GM18858 (cell line): ENCODE results near the gene ZSWIM6.

ENCODE experiments used
- ATAC-seq: cut with Tn5 transposase; IDR thresholded peaks from one replicate; pipeline ENCODE4 v1.9.1; 2021; ENCODE audit not compliant: unreplicated experiment

ZSWIM6 gene

DNA sequence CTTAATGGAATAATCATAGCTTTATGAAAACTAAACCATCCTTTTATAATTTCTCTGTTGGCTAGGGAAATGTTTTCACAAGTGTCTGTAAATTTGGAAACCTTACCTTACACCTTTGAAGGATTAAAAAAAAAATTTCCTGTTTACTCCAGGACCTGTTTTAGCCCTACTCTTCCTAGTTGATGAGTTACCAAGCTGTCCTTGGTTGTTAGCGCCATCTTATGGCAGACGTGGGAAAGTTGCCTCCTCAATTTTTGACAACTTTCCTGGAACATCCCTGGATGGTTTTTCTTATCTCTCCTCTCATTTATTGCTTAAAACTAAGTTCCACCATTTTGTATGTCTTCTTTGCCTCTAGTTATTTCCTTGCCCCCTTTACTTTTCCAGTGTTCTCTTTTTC lies 25.7 kb downstream of the ZSWIM6 start:
- ATAC-seq, result no peak

DNA sequence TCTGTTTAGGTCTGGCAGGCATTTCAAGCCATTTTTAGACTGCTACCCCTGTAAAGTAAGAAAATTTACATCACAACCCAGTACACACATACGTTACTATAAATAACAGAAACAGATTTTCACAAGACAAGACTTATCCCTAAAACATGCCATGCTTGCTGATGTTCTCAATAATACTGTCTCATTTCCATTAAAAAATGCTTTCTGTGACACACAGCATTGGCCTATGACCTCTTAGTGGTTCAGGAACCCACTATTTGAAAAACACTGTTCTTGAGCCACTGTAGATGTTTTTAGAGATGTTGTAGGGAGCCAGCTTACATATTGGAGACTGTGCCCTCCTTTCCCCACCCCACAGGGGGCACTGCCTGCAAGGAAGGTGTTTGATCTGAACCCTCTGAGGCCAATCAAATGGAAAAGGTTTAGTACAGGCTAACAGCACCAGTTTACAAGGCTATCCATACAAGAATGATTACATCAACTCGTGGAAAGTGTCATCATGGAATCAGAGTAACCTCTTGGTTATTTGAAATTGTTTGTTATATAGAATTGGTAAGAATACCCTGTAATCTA lies 30.8 kb downstream of the ZSWIM6 start:
- no peak for ATAC-seq

DNA sequence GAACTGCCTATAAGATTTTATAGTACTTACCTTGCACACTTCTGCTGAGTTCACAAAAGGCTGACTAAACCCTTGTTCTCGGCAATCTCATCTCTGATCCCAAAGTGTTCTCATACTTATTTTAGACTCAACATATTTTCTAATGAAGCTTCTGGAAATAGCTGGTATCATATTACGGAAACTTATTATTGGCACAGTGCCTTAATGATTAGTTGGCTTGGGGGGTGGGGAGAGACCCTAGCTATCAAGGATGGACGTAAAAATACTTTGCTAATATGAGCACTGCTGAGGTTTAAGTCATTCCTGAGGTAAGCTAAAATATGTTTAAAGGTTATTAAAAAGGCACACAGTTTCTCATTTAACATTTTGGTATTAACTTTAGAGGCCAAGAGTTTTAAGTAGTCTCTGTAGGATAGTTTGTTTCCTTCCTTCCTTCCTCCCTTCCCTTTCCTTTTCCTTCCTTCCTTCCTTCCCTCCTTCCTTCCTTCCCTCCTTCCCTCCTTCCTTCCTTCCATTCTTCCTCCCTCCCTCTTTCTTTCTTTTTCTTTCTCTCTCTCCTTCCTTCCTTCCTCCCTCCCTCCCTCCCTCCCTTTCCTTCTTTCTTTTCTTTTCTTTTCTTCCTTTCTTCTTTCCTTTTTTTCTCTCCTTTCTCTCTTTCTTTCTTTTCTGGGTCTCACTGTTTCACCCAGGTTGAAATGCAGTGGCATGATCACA lies 31.5 kb downstream of the ZSWIM6 start:
- ATAC-seq, result no peak

DNA sequence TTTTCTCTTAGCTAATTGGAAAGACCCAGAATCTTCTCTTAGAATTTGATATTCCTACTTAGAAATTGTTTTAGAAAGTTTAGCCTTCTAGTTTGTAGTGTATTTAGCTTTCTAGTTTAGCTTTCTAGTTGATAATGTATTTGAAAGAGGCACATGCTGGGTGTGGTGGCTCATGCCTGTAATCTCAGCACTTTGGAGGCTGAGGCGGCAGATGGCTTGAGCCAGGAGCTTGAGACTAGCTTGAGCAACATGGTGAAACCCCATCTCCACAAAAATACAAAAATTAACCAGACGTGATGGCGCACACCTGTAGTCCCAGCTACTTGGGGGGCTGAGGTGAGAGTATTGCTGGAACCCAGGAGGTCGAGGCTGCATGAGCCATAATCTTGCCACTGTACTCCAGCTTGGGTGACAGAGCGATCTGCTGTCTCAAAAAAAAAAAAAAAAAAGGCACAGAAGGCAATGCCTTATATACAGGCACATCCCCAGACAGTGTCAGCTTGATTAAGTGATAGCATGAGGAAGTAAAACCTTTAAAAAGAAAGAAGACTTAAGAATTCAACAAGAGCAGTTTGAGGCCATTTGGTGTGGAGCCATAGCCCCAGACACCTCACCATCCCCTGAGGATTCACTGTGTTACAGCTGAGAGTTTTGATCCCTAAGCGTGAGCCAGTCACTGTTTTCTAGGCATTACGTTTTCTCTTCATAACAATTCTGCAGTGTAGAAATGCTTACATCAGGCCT lies 34.6 kb downstream of the ZSWIM6 start:
- no peak for ATAC-seq

DNA sequence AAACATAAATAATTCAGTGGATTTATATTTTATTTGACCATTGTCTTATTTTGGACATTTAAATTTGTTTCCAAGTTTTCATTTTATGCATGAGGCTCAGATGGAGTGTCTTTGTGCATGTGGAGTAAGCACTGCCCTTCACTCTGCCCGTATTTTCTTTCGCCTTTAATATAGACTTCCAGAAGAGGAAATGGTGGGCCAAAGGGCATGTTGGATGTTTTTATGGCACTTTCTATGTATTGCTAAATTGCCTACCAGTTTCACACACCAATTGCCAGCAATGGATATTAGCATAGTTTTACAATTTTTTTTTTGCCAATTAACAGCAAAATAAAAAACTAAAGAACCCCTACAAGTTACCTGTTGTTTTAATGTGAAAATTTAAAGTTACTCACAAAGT lies 38.4 kb downstream of the ZSWIM6 start:
- ATAC-seq, result no peak

DNA sequence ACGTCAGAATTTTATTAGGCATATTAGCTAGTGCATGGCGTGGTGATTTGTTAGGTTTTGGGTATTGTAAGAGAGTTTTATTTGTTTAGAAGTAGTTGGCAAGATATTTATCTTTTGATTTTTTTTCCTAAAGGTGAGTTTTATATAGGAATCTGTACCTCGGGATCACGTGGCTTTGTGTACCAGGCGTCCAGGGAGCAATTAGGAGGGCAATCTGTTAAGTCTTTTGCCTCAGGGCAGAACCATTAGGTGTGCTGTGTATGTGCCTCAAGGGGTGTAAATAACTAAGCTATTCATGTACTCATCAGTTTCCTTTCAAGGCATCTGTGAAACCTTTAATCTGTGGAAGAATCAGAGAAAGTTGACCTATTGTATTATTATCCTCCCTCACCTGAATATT lies 39.4 kb downstream of the ZSWIM6 start:
- ATAC-seq, result no peak

DNA sequence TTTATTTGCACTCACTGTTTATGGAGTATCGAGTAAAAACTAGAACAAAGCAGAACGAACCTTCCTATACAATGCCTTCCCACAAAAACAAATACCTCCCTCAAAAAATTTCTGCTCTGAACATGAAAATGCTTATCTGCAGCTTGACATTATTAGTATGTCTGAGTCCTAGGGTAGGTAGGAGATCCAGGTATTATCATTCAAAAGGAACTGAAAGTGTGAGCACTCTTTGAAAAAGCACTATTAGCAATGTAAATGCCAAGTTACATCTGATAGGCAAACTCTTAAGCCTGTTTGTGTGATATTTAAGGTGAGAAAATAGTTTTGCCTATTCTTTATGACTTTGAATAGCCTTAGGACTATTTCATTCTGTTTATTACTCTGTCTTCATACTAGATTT lies 47.6 kb downstream of the ZSWIM6 start:
- ATAC-seq, result no peak

DNA sequence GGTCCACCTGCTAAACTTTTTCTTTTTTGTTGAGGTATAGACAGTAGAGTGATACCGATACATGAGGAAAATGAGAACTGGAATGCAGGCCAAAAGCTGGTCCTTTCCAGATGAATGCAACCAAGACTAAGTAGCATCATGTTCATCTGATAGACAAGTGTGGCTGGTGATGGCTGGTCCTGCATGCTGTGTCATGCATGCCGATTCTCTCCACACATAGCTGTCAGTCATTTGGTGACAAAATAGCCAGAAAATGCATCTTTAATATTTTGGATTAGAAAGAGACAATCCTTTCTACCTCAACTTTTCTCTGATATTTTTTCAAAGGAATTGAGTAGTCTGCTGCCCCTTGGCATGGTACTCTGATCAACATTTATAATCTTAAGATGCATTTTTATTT lies 49.9 kb downstream of the ZSWIM6 start:
- ATAC-seq, result no peak

DNA sequence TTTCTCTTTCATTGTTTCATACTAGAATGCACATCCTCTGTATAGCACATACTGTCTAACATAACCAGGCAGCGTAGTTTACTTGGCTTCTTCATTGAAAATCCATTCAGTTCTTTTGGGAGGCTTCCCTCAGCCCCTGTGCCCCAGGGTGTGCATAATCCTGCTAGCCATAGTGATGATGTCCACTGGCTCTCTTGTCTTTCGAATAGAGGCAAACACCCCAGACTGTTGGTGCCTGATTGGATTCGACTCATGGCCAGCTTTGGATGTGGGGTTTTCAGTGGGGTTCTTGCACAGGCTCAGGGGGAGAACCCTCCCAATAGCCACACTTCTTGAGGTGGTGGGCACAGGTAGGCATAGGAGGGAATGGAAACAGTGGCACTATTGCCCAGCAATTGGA lies 53.6 kb downstream of the ZSWIM6 start:
- no peak for ATAC-seq

DNA sequence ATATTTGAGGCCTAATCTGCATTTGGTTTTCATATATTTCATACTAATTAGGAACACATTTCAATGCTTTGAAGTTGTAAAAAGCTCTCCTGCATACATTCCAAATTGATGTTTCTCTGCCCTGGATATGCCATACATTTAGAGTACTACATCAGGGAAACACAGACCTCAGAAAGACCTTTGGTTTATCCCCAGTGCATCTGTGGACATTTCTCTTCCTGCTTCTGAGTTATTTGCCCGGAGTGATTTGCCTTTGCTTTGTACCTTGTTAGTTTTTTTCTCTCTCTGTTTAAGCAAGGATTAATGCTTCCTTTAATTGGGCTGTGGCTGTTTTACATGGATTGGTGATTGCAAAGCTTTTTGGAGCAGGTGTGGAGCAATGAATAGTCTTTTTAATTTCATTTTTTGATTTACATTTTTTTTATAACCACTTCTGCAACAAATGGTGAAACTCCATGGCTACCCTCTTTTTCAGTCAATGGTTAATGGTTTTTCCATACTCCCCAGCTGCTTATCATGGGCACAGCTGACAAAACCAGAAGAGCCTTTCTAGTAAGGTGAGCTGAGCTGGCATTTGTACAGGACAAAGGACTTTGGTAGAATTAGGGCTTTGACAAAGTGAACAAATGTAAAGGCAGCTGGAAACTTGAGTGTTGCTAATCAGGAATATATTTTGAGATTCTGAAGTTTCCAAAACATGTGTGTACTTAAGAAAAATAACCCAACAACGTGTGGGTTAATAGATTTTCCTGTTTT lies 54.2 kb downstream of the ZSWIM6 start:
- ATAC-seq, result no peak

DNA sequence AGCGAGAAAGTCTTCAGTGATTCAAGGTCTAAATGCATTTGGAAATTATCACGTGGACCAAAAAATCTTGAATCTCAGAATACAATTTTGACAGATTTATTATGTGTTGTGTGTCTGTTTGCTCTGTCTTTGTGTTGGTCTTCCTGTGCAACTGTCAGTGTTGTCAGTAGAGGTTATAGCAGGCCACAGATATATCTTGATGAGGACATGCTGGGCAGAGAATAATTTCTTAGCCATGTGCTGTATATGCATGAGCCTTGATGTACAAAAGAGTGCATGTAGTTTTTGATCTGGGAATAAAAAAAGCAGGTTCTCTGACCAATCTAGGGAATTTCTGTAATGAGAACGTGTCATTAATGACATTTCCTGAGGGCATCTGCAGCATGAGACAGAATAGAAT lies 57.6 kb downstream of the ZSWIM6 start:
- ATAC-seq, result no peak

DNA sequence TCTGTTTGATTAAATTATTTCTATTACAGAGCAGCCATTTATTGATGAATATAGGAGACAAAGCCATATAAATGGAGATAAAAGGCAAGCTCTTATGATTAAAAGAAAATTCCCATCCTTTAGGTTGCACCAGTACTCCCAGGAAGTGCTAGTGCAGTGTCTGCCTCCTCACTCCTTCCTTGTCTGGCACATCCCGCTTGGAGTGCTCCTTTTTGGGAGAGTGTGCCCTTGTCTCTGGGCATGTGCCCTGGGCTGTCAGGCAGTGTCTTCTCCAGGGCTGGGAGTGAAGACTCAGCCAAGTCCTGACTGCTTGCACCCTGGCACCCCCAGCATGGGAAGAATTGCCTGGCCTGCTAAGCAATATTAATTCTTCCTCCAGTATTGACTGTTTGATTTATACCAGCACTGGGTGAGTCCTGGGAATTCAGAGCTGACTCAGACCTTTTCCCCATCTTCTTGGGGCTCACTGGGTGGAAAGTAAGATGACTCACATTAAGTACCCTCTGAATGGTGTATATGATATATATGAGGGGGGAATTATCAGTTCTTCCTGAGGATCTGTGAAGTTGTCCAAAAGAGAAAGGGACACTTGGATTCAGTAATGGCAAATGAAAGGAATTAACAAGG lies 62.1 kb downstream of the ZSWIM6 start:
- ATAC-seq, result no peak

DNA sequence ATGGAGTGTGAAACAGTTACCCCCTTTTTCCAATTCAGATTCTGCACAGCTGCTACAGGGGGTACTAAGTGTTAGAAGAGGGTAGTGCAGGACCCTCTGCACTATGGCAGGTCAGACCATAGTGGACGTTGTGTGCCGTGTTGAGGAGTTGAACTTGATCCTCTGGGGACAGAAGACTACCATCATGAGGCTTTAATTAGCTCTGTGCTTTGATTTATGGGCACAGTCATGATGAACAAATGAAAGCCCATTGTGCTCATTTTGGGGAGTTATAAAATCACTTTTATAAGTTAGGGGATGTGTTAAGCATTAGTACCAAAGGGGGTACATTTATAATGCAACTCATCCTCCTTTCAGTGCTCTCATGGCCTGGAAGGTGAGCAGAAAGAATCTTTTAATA lies 62.7 kb downstream of the ZSWIM6 start:
- no peak for ATAC-seq

DNA sequence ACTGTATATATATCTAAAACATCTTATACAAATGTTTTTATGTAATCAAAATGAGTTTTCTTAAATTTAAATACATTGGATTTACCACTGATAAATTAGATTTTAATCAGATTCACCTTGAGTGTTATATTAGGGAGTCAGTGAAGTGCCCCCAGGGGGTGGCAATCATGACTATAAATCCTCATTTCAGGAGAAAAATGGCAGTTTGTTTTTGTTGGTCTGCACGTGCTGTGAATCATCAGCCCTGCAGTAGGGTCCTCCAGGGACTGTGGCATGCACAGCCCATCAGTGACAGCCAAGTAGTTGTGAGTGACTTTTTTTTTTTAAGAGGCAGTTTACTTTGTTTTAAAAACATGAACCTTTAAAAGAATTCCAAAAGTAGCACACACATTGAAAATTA lies 65.2 kb downstream of the ZSWIM6 start:
- ATAC-seq, result no peak

DNA sequence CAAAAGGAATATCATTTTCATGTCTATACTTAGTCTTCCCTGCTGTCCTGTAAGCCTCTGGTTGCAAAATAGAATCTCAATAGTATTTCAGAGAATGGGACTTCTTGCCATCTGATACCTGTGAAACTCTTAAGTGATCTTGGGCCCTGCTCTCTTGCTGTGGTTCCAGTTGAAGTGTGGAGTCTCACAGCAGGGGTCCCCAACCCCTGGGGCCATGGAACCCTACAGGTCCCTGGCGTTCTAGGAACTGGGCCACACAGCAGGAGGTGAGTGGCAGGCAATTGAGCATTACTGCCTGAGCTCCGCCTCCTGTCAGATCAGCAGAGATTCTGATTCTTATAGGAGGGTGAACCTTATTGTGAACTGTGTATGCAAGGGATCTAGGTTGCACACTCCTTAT lies 65.9 kb downstream of the ZSWIM6 start:
- ATAC-seq, result no peak

DNA sequence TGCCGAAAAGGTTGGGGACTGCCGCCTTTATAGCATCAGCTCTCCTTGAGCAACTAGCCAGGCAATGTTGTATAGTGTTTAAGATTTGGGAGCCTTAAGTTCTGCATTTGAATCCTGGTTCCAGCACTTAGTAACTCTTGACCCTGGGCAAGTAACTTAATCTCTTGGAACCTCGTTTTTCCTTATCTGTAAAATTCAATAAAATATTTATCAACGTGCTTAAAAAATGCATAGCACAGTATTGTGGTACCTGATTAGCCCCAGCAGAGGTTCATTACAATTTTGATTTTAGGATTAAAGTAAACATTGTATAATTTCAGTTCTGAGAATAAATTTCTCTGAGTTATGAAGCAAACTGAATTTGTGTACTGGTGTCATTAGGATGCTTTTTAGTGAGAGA lies 66.4 kb downstream of the ZSWIM6 start:
- no peak for ATAC-seq

DNA sequence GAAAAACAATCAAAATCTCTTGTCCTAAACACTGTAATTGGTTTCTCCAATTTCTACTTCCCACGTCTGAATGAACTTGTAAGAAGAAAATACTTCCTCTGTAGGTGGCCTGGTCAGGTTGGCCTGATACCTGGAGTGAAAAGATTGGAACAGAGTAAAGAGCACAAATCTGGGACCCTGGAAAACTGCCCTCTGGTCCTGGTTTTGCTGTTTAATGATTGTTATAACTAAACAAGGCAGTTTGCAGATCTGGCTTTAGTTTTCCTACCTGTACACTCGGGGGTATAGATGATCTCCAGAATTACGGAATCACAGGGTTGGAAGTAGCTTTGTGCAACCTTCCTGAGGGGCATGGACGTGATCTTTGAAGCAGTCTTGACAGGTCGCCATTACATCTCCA lies 67.6 kb downstream of the ZSWIM6 start:
- no peak for ATAC-seq

DNA sequence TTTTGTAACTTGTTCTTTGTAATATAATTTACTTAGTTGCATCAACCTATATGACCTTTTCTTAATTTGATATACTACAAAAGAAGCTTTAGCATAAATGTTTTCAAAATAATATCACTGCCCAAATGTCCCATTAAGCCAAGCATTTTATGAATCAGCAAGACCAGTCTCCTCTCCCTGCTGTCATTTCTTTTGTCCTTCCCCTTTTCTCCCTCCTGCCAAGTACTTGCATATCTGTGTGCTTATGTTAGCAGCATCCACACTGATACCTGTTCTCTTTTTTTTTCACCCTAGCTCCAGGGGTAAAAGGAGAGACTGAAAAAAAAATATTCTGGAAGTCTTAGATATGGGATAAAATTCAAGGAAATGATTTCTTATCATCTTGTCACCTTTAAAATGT lies 69.7 kb downstream of the ZSWIM6 start:
- no peak for ATAC-seq

DNA sequence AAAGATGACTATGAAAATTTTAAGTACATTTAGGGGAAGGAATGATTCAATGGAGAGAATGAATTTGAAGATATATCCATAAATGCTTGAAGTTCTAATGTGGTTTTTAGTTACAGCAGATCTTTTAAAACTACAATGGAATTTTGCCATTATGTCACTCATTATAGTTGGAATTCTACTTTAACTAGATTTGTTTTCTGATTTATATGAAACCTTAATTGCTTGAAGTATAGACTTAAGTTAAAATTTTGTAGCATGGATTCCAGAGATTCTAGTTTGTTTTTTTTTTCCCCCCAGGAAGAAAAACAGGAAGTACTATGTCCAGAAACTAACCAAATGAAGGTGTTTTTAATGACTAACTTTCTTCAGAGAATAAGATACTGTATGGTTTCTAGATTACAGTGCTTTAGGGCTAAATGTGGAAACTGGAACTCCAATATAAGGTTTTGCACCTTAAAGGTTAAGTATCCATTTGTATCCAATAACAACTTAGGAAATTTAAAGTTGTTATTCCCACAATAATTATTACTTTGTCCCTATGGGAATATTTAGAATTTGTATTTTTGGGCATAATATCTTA lies 70.3 kb downstream of the ZSWIM6 start:
- no peak for ATAC-seq

DNA sequence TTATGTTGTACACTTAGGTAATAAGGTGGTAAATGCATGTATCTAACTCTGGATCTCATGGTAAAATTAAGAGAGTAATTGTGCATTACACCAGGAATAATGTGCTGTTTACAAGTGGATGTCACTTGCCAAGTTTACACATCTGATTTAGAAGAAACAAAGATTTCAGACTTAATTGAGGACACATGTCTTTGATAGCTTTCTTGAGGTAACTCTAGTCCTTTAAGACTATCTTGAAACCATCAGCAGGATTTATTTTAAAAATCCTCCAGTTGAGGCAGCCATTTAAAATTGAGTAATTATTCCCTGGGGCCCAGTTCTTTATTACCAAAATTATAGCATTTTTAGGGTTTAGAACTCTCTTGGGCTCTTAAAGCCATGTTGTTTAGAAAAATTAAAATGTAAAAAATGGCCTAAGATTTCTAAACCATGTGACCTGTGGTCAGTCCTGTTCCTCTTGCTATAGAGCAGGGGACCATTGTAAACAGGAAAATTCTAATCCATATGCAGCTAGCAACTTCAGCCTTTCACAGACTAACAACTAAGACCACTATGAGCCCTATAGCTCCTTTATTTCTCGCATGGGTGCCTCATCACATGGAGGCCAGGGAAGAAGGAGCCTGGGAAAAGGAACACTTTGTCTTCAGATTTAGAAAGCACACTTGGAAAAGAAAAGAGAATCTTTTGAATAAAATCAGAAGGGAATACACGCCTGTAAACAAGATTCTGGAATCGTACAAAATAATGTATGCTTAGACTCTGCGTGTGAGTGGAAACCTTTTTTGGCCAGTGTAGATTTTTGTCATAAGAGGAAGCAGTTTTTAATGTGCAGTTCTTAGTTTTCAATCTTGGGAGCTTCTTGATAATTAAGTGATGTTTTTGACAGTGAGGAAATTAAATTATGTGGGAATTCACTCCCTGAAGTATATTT lies 71.2 kb downstream of the ZSWIM6 start:
- no peak for ATAC-seq
